GM12878 (cell line): ENCODE measurements around the gene PEX12. TPM values are rescaled to one million over a fixed set of nuclear protein-coding genes. Genes with fewer than 3 reads are reported as not detected.
A peak's percentile ranks its signal among the peaks of the same experiment; 100 is the strongest.

Experiments
- ATAC-seq: fragments of 200-7000 bp; cut with Tn5 transposase; 3 replicates; pipeline ENCODE4 v1.9.1; 2020; ENCODE audit warnings: mild to moderate bottlenecking, moderate library complexity
- BruUV-seq: library from RNA; stranded (reverse); fragments of 400-500 nt; replicated peaks from 2 replicates; lab custom pipeline; 2021; lab: Mats Ljungman, UMichigan
- CTCF ChIA-PET: fragments of 300-600 bp; sonication (Branson Sonifier 250); formaldehyde crosslinking; extraction: SDS; loops from one replicate; lab custom pipeline; 2021; ENCODE audit warnings: inconsistent platforms; lab: Yijun Ruan, JAX
- POLR2A ChIA-PET: fragments of 350-600 bp; formaldehyde crosslinking; extraction: SDS; loops from one replicate; lab custom pipeline; 2021; ENCODE audit warnings: inconsistent platforms; lab: Charles Lee
- RAD21 ChIA-PET: fragments of 300-600 bp; sonication (Branson Sonifier 250); formaldehyde crosslinking; loops from one replicate; lab custom pipeline; 2023; ENCODE audit warnings: antibody characterized with exemption; ENCODE audit not compliant: unreplicated experiment; lab: Charles Lee
- SMC1A ChIA-PET: fragments of 300-600 bp; sonication (Branson Sonifier 250); formaldehyde crosslinking; loops from one replicate; lab custom pipeline; 2023; ENCODE audit not compliant: unreplicated experiment, uncharacterized antibody; lab: Charles Lee
- DNase-seq: peaks from one replicate; pipeline ENCODE4 v3.0.0-alpha.2; 2011; ENCODE audit warnings: low read depth, low spot score
- FAIRE-seq: peaks from 3 replicates; lab custom pipeline; 2011; peaks lifted over from hg19 to GRCh38; lab: Jason Lieb, UNC
- H2AFZ ChIP-seq: 2 replicates; pipeline ENCODE4 v1.6.0; 2011; ENCODE audit warnings: low read depth, low read length, control low read depth; ENCODE audit not compliant: control insufficient read depth
- H3K27ac ChIP-seq: 2 replicates; pipeline ENCODE4 v1.5.1; 2011; ENCODE audit warnings: control low read depth; ENCODE audit not compliant: control insufficient read depth, insufficient read depth
- H3K27me3 ChIP-seq, 2 experiments: replicated peaks in 1 of 2; 2 replicates each; pipeline versions ENCODE4 v1.6.0 to v1.6.1; 2011; ENCODE audit warnings: low read length in 1 of 2; ENCODE audit not compliant: control insufficient read depth in 2 of 2, insufficient read depth in 2 of 2
- H3K36me3 ChIP-seq, 2 experiments: 2 replicates each; pipeline ENCODE4 v1.5.1; 2011; ENCODE audit warnings: low read length in 1 of 2; ENCODE audit not compliant: control insufficient read depth in 2 of 2, insufficient read depth in 2 of 2
- H3K4me1 ChIP-seq: 2 replicates; pipeline ENCODE4 v1.6.1; 2011; ENCODE audit warnings: mild to moderate bottlenecking, low read length, moderate library complexity, mixed read lengths; ENCODE audit not compliant: control insufficient read depth, insufficient read depth
- H3K4me2 ChIP-seq: 2 replicates; pipeline ENCODE4 v1.6.0; 2011; ENCODE audit warnings: control low read depth; ENCODE audit not compliant: control insufficient read depth, insufficient read depth
- H3K4me3 ChIP-seq: fragments of 200-600 bp; sonication (generic); 2 replicates; pipeline ENCODE4 v1.5.1; 2016
- H3K79me2 ChIP-seq: 2 replicates; pipeline ENCODE4 v1.6.0; 2011; ENCODE audit warnings: low read length; ENCODE audit not compliant: control insufficient read depth, insufficient read depth
- H3K9ac ChIP-seq: 2 replicates; pipeline ENCODE4 v1.8.0; 2011; ENCODE audit warnings: low read length, control low read depth, mixed read lengths; ENCODE audit not compliant: control insufficient read depth, insufficient read depth
- H3K9me3 ChIP-seq: replicated peaks from 3 replicates; pipeline ENCODE4 v1.5.1; 2011; ENCODE audit warnings: mild to moderate bottlenecking, low read length; ENCODE audit not compliant: control insufficient read depth, insufficient read depth
- H4K20me1 ChIP-seq: 2 replicates; pipeline ENCODE4 v1.6.0; 2011; ENCODE audit not compliant: control insufficient read depth, insufficient read depth
- BCL11A ChIP-seq: IDR thresholded peaks from 2 replicates; pipeline ENCODE4 v1.6.1; 2011; ENCODE audit warnings: low read depth, low read length
- BHLHE40 ChIP-seq, 2 experiments: fragments of 450-650 bp in 1 of 2; IDR thresholded peaks; 2 replicates each; pipeline ENCODE4 v1.6.1; 2011 to 2017; ENCODE audit warnings: low read depth in 2 of 2, borderline replicate concordance in 1 of 2, improper control_type of control experiment in 1 of 2, low read length in 1 of 2, mild to moderate bottlenecking in 1 of 2
- MLLT1 ChIP-seq: fragments of 450-650 bp; IDR thresholded peaks from 2 replicates; pipeline ENCODE4 v1.6.1; 2016; ENCODE audit warnings: mild to moderate bottlenecking
- WGBS: methylation state at CpG from one replicate; pipeline ENCODE4 v1.1.6; 2016; ENCODE audit warnings: low lambda C conversion rate; ENCODE audit not compliant: insufficient replicate concordance, insufficient coverage; ENCODE audit errors: missing lambda C conversion rate; 5-methylcytosine and 5-hydroxymethylcytosine counted together
- in situ Hi-C: fragments of 300-500 bp; cut with MboI; formaldehyde crosslinking; loops from 9 replicates; pipeline ENCODE4 v1.14.3; 2018; ENCODE audit warnings: mixed read lengths
- intact Hi-C: fragments of 100-400 bp; cut with micrococcal nuclease; formaldehyde crosslinking; loops from one replicate; pipeline ENCODE4 v1.14.2; 2022; ENCODE audit not compliant: unreplicated experiment
- polyA plus RNA-seq, 11 experiments: library from polyadenylated mRNA; depleted of rRNA in 4 of 11; unstranded in 6 of 11; stranded (reverse) in 5 of 11; fragments of >200 nt; fragmentation: Nextera tagmentation in 4 of 11; fragmentation: Illumina TruSeq in 1 of 11; extraction: Ambion mirVana in 4 of 11; extraction: Trizol in 1 of 11; gene quantifications; 1 replicate in 1 of 11; 2 replicates in 10 of 11; pipeline versions ENCODE4 v1.2.1 to v1.2.3, GENCODE V29; 2011 to 2016; ENCODE audit warnings: inconsistent platforms in 2 of 11, missing spikeins in 2 of 11, low read depth in 1 of 11
- total RNA-seq, 4 experiments: library from RNA; depleted of rRNA in 3 of 4; stranded (reverse); fragments of >200 nt in 3 of 4; fragmentation: Illumina TruSeq in 1 of 4; extraction: Trizol in 1 of 4; gene quantifications; 2 replicates each; pipeline versions ENCODE4 v1.2.1 to v1.2.3, GENCODE V29; 2013 to 2021

Gene PEX12
- total and polyA plus RNA-seq, 10 of the 15 experiments (the other 5 are each of a cell fraction or from before 2014, with no cell fraction given), result 2.9 to 15.8 (median 4.6) TPM

GRCh38 chr17:35588196-35588920 lies 10.0 kb upstream of the PEX12 start:
- ATAC-seq, result peak; percentile 57
- BruUV-seq, result no TSS peak

More at GRCh38 chr17:35588196-35588920, 10.0 kb upstream of the PEX12 start:
- H3K4me3 ChIP-seq, result peak overlapping the region; percentile 98
- CTCF ChIA-PET, result interaction anchor here (0.6 to 3.9 kb wide), 11 partner anchors 9 to 345 kb away, joined by 3 to 21 read pairs (median 3); partner anchors contain the start of genes PEX12 and SLFN5
- H3K27ac ChIP-seq, result peak overlapping the region; percentile 13; the same call in 1 of the 2 replicates
- H3K4me2 ChIP-seq, result peak overlapping the region; percentile 64
- no peak for TF ChIP-seq BCL11A
- peak in 1 of 2 experiments; percentile 34; a peak in 1 of 4 replicates for TF ChIP-seq BHLHE40 (IDR thresholded peaks at IDR 0.05; ENCODE audit: borderline replicate concordance in 1 of 2, low read depth in 2 of 2, low read length in 1 of 2)
- peak; percentile 75; the same call in 1 of the 2 replicates for TF ChIP-seq MLLT1
- H4K20me1 ChIP-seq, result no peaks in the 10 kb centered on the region
- FAIRE-seq (no peak), DNase-seq (no peak)
- SMC1A ChIA-PET, result interaction anchor here (0.7 to 2.7 kb wide), 15 partner anchors 9 to 575 kb away, joined by 3 to 23 read pairs (median 4); partner anchors contain the start of gene PEX12
- peaks cover 3% of the 10 kb centered on the region; the same call in 1 of the 2 replicates for H3K4me1 ChIP-seq
- in situ Hi-C loops, result no loop called here
- WGBS, result 69% methylated on average over 12 of the region's 12 CpGs
- no peak overlapping the region; the same call in 1 of the 2 replicates for H3K9ac ChIP-seq
- no peaks in the 10 kb centered on the region for H3K27me3 ChIP-seq
- no peak overlapping the region for H2AFZ ChIP-seq
- no peaks in the 10 kb centered on the region for H3K9me3 ChIP-seq
- intact Hi-C loops, result no loop called here
- RAD21 ChIA-PET, result interaction anchor here (0.8 to 1.7 kb wide), 3 partner anchors 9 to 57 kb away, joined by 3 to 13 read pairs (median 4); partner anchors contain the start of gene PEX12
- H3K79me2 ChIP-seq, result peaks cover 39% of the 10 kb centered on the region
- POLR2A ChIA-PET, result interaction anchor here (0.6 to 4.8 kb wide), 7 partner anchors 10 to 548 kb away, joined by 3 to 62 read pairs (median 8); partner anchors contain the start of genes PEX12 and SLFN12L
- H3K36me3 ChIP-seq, result no peaks in the 10 kb centered on the region
